Omental fat pad (tissue), 4 donors: ENCODE data around the gene ZNF764. TPM values are rescaled to one million over a fixed set of nuclear protein-coding genes. Genes with fewer than 3 reads are reported as not detected.
"Not testable (repeated sequence)": the region's sequence is repeated elsewhere in the genome, so short reads cannot be mapped to it uniquely, and the experiment has no call there.

ENCODE experiments used
- ATAC-seq: fragments of 150-250 bp; one replicate; pipeline ENCODE4 v1.9.1; 2016; ENCODE audit warnings: mild to moderate bottlenecking, moderate library complexity; ENCODE audit not compliant: low FRiP score
- DNase-seq: peaks from one replicate; pipeline ENCODE4 v3.0.0-alpha.2; 2019; ENCODE audit warnings: low spot score
- total RNA-seq, 4 donors: library from RNA; depleted of rRNA; stranded (reverse); fragments of >200 nt; gene quantifications; one replicate each; pipeline ENCODE4 v1.1.0, GENCODE V29; 2016
- TF ChIP-seq, protein P1 (sequence below), 3 donors: fragments of 450-650 bp; IDR thresholded peaks; one replicate each; pipeline ENCODE4 v1.5.1; 2016 to 2017; ENCODE audit warnings: antibody characterized with exemption in 3 of 3, mild to moderate bottlenecking in 3 of 3, moderate library complexity in 2 of 3

ZNF764 gene
- total RNA-seq, 4 donors from 2014 or later: 4.5 to 15.9 (median 10.1) TPM

DNA sequence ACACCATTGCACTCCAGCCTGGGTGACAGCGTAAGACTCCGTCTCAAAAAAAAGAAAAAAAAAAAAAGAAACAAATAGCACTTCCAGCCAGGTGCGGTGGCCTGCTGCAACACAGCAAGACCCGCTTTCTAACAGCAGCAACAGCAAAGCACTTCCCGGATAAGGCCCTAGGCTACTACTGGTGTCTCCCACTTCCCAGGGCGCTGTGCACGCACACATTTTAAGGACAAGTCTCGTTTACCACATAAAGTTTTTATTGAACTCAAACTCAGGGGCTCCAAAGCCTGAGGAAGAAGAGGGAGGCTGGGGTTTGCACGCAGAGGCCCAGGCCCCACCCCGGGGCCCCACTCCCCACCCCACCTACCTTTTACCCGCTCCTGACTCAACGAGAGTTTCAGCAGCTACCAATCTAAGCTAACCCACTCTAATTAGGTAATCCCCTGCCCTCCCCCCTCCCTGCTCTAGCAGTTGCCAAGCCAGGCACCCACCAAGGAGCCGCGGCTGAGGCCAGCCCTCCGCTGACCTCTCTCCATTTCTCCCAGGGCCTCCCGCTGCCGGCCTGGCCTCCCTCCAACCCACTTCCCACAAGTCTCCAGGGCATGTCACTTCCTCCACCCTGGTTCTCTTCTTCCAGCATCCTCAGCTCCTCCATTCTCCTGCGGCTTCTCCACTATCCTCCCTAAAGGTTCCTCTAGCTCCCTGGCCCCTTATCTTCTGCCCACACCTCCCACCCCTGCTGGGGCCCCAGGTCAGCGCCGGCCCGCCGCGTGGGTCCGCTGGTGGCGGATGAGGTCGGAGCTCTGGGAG is 34.2 kb downstream of the ZNF764 start:
- no peak for DNase-seq
- ATAC-seq: no peak
- TF ChIP-seq, protein P1, sequence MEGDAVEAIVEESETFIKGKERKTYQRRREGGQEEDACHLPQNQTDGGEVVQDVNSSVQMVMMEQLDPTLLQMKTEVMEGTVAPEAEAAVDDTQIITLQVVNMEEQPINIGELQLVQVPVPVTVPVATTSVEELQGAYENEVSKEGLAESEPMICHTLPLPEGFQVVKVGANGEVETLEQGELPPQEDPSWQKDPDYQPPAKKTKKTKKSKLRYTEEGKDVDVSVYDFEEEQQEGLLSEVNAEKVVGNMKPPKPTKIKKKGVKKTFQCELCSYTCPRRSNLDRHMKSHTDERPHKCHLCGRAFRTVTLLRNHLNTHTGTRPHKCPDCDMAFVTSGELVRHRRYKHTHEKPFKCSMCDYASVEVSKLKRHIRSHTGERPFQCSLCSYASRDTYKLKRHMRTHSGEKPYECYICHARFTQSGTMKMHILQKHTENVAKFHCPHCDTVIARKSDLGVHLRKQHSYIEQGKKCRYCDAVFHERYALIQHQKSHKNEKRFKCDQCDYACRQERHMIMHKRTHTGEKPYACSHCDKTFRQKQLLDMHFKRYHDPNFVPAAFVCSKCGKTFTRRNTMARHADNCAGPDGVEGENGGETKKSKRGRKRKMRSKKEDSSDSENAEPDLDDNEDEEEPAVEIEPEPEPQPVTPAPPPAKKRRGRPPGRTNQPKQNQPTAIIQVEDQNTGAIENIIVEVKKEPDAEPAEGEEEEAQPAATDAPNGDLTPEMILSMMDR (IDR thresholded peaks at IDR 0.05): no peak

DNA sequence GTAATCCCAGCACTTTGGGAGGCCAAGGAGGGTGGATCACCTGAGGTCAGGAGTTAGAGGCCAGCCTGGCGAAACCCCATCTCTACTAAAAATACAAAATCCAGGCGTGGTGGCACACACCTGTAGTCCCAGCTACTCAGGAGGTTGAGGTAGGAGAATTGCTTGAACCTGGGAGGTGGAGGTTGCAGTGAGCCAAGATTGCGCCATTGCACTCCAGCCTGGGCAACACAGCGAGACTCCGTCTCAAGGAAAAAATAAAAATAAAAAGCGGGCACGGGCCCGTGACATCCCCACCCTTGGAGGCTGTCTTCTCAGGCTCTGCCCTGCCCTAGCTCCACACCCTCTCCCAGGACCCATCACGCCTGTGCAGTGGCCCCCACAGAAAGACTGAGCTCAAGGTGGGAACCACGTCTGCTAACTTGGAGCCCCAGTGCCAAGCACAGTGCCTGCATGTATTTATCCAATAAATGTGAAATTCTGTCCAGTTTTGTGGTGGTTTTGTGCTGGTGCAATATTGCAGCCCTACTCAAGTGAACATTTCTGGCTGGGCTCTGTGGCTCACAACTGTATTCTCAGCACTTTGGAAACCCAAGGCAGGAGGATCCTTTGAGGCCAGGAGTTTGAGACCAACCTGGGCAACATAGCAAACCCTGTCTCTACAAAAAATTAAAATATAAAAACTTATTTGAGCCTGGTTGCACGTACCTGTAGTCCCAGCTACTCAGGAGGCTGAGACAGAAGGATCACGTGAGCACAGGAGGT is 35.3 kb downstream of the ZNF764 start:
- not testable (repeated sequence) for DNase-seq, ATAC-seq

DNA sequence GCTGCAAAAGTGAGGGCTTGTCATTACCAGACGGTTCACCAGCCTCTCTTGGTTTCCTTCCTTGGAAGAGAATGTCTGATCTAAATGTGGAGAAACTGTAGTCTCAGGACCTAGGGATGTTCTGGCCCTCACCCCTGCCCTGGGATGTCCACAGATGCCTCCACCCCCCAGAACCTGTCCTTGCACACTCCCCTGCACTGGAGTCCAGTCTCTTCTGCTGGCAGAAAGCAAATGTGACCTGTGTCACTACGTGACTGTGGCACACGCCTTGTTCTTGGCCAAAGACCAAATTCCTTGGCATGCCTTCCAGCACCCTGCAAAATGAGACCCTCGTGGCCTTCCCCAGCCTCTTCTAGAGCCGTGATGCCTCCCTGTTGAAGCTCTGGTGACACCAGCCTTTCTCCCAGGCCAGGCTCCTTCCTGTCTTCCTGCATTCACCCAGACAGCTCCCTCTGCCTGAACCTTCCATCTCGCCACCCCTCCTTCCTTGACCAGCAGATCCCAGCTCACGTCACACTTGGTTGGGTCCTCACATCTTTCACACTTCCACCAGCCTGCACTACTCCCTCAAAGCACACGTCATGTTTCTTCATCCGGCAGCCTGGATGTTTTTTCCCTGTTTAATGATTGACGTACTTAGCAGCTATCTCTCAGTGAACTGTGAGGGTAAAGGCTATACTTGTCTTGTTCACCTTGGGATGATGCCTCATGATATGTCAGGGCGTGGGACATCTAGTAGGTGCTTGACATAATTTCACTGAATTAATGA is 36.1 kb downstream of the ZNF764 start:
- no peak for ATAC-seq
- TF ChIP-seq, protein P1 (IDR thresholded peaks at IDR 0.05): no peak
- DNase-seq: no peak

DNA sequence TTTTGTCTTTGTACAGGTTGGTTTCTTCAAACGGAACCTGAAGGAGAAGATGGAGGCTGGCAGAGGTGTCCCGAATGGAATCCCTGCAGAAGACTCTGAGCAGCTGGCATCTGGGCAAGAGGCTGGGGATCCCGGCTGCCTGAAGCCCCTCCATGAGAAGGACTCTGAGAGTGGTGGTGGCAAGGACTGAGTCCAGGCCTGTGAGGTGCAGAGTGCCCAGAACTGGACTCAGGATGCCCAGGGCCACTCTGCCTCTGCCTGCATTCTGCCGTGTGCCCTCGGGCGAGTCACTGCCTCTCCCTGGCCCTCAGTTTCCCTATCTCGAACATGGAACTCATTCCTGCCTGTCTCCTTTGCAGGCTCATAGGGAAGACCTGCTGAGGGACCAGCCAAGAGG is 36.7 kb downstream of the ZNF764 start:
- TF ChIP-seq, protein P1 (IDR thresholded peaks at IDR 0.05): no peak
- DNase-seq (no peak), ATAC-seq (no peak)

DNA sequence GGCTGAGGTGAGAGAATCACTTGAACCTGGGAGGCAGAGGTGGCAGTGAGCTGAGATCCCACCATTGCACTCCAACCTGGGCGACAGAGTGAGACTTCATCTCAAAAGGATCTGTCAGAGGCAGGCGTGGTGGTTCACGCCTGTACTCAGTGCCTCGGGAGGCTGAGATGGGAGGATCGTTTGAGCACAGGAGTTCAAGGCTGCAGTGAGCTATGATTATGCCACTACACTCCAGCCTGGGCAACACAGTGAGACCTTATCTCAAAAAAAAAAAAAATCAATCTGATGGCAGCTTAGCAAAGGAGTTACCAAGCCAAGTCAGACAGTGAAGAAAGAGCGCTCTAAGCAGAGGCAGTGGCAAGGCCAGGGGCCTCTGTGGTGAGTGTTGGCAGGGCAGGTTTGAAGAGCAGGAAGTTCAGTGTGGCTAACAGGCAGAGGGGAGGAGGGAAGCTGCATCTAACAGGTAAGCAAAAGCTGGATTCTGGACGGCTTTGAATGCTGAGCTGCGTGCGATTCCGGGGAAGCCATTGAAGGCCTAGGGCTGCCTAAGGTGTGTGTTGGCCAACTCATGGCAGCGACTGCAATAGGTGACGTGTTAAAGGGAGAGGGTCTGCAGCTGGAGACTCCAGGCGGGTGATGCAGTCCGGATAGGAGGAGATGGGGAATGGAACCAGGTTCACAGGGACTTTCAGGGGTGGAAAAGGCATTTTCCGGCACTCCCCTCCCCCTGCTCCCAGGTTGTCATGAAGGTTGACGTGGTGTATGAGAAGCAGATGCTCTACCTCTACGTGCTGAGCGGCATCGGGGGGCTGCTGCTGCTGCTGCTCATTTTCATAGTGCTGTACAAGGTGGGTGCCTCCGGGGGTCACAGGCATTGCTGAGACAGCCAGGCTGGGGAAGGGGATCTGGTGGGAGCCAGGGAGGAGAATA is 38.8 kb downstream of the ZNF764 start:
- ATAC-seq: no peak
- TF ChIP-seq, protein P1 (IDR thresholded peaks at IDR 0.05): no peak
- DNase-seq: no peak

DNA sequence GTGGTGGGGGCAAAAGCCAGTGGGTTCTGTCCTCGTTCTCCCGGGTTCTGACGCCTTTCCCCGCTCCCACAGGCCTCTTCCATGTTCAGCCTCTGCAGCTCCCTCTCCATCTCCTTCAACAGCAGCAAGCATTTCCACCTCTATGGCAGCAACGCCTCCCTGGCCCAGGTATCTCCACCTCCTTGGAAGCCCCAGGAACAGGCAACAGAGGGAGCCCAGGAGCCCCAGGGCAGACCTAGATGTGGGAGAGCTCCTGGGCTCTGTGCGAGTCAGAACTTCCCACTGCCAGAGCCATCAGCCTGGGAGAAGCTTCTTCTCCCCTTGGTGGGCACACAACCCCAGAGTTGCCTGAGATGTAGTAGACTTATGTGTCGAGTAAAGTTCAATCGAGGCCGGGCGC is 39.6 kb downstream of the ZNF764 start:
- DNase-seq: no peak
- ATAC-seq: no peak
- TF ChIP-seq, protein P1 (IDR thresholded peaks at IDR 0.05): no peak
